Neural cell (in vitro differentiated cells): ENCODE results near the gene RPL7A. TPM values are rescaled to one million over a fixed set of nuclear protein-coding genes. Genes with fewer than 3 reads are reported as not detected.

Experiments
- H2AFZ ChIP-seq: fragments of 200-600, 300-800 bp; sonication (generic), shearing (Covaris generic); 2 replicates; pipeline ENCODE4 v1.6.0; 2014; ENCODE audit warnings: low read depth, mild to moderate bottlenecking, antibody characterized with exemption, low read length, moderate library complexity
- H3F3A ChIP-seq: fragments of 200-600 bp; shearing (Covaris generic); 2 replicates; pipeline ENCODE4 v1.6.1; 2016; ENCODE audit warnings: mild to moderate bottlenecking, moderate library complexity, mixed read lengths, antibody characterized with exemption, low read length; ENCODE audit not compliant: insufficient read depth, poor library complexity, severe bottlenecking
- H3K27ac ChIP-seq: fragments of 200-600, 300-800 bp; sonication (generic), shearing (Covaris generic); 2 replicates; pipeline ENCODE4 v1.5.1; 2014; ENCODE audit warnings: mild to moderate bottlenecking, low read length, moderate library complexity
- H3K27me3 ChIP-seq: fragments of 300-800, 200-600 bp; sonication (generic), shearing (Covaris generic); 2 replicates; pipeline ENCODE4 v1.6.0; 2014; ENCODE audit warnings: mild to moderate bottlenecking, low read depth, low read length, moderate library complexity; ENCODE audit not compliant: insufficient read depth
- H3K36me3 ChIP-seq: fragments of 300-800, 200-600 bp; sonication (generic), shearing (Covaris generic); 2 replicates; pipeline ENCODE4 v1.5.1; 2014; ENCODE audit warnings: mild to moderate bottlenecking, antibody characterized with exemption, low read length, moderate library complexity; ENCODE audit not compliant: insufficient read depth
- H3K4me2 ChIP-seq: fragments of 300-800, 200-600 bp; sonication (generic), shearing (Covaris generic); 2 replicates; pipeline ENCODE4 v1.6.0; 2014; ENCODE audit warnings: mild to moderate bottlenecking, low read length
- H3K4me3 ChIP-seq: fragments of 300-800, 200-600 bp; sonication (generic), shearing (Covaris generic); 2 replicates; pipeline ENCODE4 v1.5.1; 2014; ENCODE audit warnings: mild to moderate bottlenecking, low read length, moderate library complexity
- H3K79me2 ChIP-seq: fragments of 200-600 bp; shearing (Covaris generic); replicated peaks from 2 replicates; pipeline ENCODE4 v1.6.0; 2014; ENCODE audit warnings: mild to moderate bottlenecking, low read length, moderate library complexity; ENCODE audit not compliant: insufficient read depth
- H3K9ac ChIP-seq: fragments of 300-800, 200-600 bp; sonication (generic), shearing (Covaris generic); 2 replicates; pipeline ENCODE4 v1.6.1; 2016; ENCODE audit warnings: mild to moderate bottlenecking, low read length, mixed read lengths
- H3K9me2 ChIP-seq: fragments of 200-600 bp; shearing (Covaris generic); 2 replicates; pipeline ENCODE4 v1.6.1; 2016; ENCODE audit warnings: mild to moderate bottlenecking, low read length, mixed read lengths; ENCODE audit not compliant: insufficient read depth
- H3K9me3 ChIP-seq: fragments of 200-600, 300-800 bp; sonication (generic), shearing (Covaris generic); 2 replicates; pipeline ENCODE4 v1.6.1; 2016; ENCODE audit warnings: mild to moderate bottlenecking, mixed run types, low read length, moderate library complexity, mixed read lengths
- H4K20me1 ChIP-seq: fragments of 200-600 bp; shearing (Covaris generic); 2 replicates; pipeline ENCODE4 v1.6.1; 2016; ENCODE audit warnings: mild to moderate bottlenecking, mixed run types; ENCODE audit not compliant: insufficient read depth
- EP300 ChIP-seq: fragments of 450-650 bp; conservative IDR thresholded peaks from 2 replicates; pipeline ENCODE4 v1.6.1; 2014; ENCODE audit warnings: antibody characterized with exemption, mild to moderate bottlenecking, moderate library complexity; ENCODE audit not compliant: poor library complexity, severe bottlenecking
- EZH2 ChIP-seq: fragments of 200-600, 300-800 bp; shearing (Covaris generic), sonication (generic); IDR thresholded peaks from 2 replicates; pipeline ENCODE4 v1.6.1; 2014; ENCODE audit warnings: antibody characterized with exemption, low read length, borderline replicate concordance, mild to moderate bottlenecking; ENCODE audit not compliant: insufficient read depth, poor library complexity, severe bottlenecking
- MXI1 ChIP-seq: fragments of 450-650 bp; conservative IDR thresholded peaks from 2 replicates; pipeline ENCODE4 v1.6.1; 2014; ENCODE audit warnings: antibody characterized with exemption, mild to moderate bottlenecking; ENCODE audit not compliant: poor library complexity, severe bottlenecking
- POLR2AphosphoS5 ChIP-seq: IDR thresholded peaks from 2 replicates; pipeline ENCODE4 v1.6.1; 2012
- RAD21 ChIP-seq: fragments of 450-650 bp; conservative IDR thresholded peaks from 2 replicates; pipeline ENCODE4 v1.6.1; 2014; ENCODE audit warnings: antibody characterized with exemption, mild to moderate bottlenecking, moderate library complexity
- SMC3 ChIP-seq: fragments of 450-650 bp; conservative IDR thresholded peaks from 2 replicates; pipeline ENCODE4 v1.6.1; 2014; ENCODE audit warnings: antibody characterized with exemption, mild to moderate bottlenecking, moderate library complexity; ENCODE audit not compliant: poor library complexity
- TAF1 ChIP-seq: IDR thresholded peaks from 2 replicates; pipeline ENCODE4 v1.6.1; 2012; ENCODE audit warnings: low read depth
- polyA plus RNA-seq: library from polyadenylated mRNA; depleted of rRNA; stranded (reverse); fragments of >200 nt; gene quantifications from 2 replicates; pipeline ENCODE4 v1.2.3, GENCODE V29; 2014
- TF ChIP-seq, protein P1 (sequence below): IDR thresholded peaks from 2 replicates; pipeline ENCODE4 v1.6.1; 2012; ENCODE audit warnings: borderline replicate concordance
- TF ChIP-seq, protein P2 (sequence below): fragments of 450-650 bp; IDR thresholded peaks from 2 replicates; pipeline ENCODE4 v1.5.1; 2014; ENCODE audit warnings: antibody characterized with exemption, mild to moderate bottlenecking, moderate library complexity; ENCODE audit not compliant: poor library complexity, severe bottlenecking

RPL7A gene
- polyA plus RNA-seq, 1 donor from 2014 or later: 1,987 TPM

DNA sequence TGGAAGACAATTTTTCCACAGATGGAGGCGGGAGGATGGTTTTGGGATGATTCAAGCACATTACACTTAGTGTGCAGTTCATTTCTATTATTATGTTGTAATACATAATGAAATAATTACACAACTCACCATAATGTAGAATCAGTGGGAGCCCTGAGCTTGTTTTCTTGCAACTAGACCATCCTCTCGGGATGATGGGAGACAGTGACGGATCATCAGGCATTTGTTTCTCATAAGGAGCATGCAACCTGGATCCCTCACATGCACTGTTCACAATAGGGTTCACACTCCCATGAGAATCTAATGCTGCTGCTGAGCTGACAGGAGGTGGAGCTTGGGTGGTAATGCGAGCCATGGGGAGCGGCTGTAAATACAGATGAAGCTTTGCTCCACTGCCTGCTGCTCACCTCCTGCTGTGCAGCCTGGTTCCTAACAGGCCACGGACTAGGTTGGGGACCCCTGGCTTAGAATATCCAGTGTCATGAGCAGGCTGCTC, 29.8 kb downstream of the RPL7A start:
- Histone ChIP-seq H3K9me2 (no peaks in the 10 kb centered on the region), H4K20me1 (no peaks in the 10 kb centered on the region), H2AFZ (no peak overlapping the region), H3K9ac (no peak overlapping the region), H3K36me3 (no peaks in the 10 kb centered on the region), H3K27ac (no peak overlapping the region), H3K9me3 (no peaks in the 10 kb centered on the region), H3K79me2 (peaks cover 22% of the 10 kb centered on the region), H3K4me3 (no peak overlapping the region), H3K27me3 (no peaks in the 10 kb centered on the region), H3F3A (no peaks in the 10 kb centered on the region), H3K4me2 (no peak overlapping the region)
- no peak for TF ChIP-seq EP300
- TF ChIP-seq POLR2AphosphoS5: no peak
- no peak for TF ChIP-seq MXI1
- no peak for TF ChIP-seq TAF1
- no peak for TF ChIP-seq EZH2
- TF ChIP-seq, protein P1, sequence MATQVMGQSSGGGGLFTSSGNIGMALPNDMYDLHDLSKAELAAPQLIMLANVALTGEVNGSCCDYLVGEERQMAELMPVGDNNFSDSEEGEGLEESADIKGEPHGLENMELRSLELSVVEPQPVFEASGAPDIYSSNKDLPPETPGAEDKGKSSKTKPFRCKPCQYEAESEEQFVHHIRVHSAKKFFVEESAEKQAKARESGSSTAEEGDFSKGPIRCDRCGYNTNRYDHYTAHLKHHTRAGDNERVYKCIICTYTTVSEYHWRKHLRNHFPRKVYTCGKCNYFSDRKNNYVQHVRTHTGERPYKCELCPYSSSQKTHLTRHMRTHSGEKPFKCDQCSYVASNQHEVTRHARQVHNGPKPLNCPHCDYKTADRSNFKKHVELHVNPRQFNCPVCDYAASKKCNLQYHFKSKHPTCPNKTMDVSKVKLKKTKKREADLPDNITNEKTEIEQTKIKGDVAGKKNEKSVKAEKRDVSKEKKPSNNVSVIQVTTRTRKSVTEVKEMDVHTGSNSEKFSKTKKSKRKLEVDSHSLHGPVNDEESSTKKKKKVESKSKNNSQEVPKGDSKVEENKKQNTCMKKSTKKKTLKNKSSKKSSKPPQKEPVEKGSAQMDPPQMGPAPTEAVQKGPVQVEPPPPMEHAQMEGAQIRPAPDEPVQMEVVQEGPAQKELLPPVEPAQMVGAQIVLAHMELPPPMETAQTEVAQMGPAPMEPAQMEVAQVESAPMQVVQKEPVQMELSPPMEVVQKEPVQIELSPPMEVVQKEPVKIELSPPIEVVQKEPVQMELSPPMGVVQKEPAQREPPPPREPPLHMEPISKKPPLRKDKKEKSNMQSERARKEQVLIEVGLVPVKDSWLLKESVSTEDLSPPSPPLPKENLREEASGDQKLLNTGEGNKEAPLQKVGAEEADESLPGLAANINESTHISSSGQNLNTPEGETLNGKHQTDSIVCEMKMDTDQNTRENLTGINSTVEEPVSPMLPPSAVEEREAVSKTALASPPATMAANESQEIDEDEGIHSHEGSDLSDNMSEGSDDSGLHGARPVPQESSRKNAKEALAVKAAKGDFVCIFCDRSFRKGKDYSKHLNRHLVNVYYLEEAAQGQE: no peak
- TF ChIP-seq RAD21: no peak

DNA sequence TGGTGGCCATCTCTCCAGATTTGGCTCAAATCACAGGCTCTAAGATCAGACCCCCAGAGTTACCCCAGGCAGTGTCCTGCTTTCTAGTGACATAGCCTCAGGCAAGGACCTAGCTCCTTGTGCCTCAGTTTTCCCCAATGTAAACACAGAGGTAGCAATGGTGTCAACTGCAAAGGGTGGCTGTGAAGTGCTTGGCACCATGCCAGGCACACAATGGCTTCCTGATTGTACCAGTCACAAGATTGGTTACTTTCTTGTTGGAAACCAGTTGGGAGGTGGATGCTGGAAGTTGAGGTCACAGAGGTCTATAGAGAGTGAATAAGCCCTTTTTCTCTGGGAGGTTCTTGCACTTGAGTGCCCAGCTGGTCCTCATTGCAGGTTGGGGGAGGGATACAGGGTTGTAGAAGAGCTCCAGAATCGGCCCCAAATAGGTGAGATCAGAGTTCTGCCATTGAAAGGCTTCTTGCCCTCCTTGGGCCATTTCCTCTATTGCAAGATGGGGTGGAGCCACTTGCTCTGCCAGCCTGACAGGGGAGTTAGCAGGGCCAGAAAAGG, 30.5 kb downstream of the RPL7A start:
- H3K4me3 ChIP-seq: no peak overlapping the region
- H4K20me1 ChIP-seq: no peaks in the 10 kb centered on the region
- H3K9me2 ChIP-seq: no peaks in the 10 kb centered on the region
- H3K27me3 ChIP-seq: no peaks in the 10 kb centered on the region
- H3K36me3 ChIP-seq: no peaks in the 10 kb centered on the region
- TF ChIP-seq, protein P1: no peak
- no peak for TF ChIP-seq SMC3
- no peak for TF ChIP-seq EZH2
- no peak for TF ChIP-seq RAD21
- TF ChIP-seq POLR2AphosphoS5: no peak
- no peak for TF ChIP-seq MXI1
- no peak for TF ChIP-seq TAF1
- TF ChIP-seq EP300: no peak
- TF ChIP-seq, protein P2, sequence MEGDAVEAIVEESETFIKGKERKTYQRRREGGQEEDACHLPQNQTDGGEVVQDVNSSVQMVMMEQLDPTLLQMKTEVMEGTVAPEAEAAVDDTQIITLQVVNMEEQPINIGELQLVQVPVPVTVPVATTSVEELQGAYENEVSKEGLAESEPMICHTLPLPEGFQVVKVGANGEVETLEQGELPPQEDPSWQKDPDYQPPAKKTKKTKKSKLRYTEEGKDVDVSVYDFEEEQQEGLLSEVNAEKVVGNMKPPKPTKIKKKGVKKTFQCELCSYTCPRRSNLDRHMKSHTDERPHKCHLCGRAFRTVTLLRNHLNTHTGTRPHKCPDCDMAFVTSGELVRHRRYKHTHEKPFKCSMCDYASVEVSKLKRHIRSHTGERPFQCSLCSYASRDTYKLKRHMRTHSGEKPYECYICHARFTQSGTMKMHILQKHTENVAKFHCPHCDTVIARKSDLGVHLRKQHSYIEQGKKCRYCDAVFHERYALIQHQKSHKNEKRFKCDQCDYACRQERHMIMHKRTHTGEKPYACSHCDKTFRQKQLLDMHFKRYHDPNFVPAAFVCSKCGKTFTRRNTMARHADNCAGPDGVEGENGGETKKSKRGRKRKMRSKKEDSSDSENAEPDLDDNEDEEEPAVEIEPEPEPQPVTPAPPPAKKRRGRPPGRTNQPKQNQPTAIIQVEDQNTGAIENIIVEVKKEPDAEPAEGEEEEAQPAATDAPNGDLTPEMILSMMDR: no peak
- peaks cover 17% of the 10 kb centered on the region for H3K79me2 ChIP-seq
- H3K9ac ChIP-seq: no peak overlapping the region
- no peak overlapping the region for H3K4me2 ChIP-seq
- no peaks in the 10 kb centered on the region for H3K9me3 ChIP-seq
- no peak overlapping the region for H2AFZ ChIP-seq
- H3K27ac ChIP-seq: no peak overlapping the region
- H3F3A ChIP-seq: no peaks in the 10 kb centered on the region
